ENCODE measurements around the gene NAB1.

NAB1 gene

GRCh38 chr2:190637903-190638618, 10.8 kb upstream of the NAB1 start:
- Histone ChIP-seq H3K4me3 (replicated peaks; ENCODE audit: insufficient read depth, low read length) (no peak overlapping the region), H3K27me3 (ENCODE audit: insufficient read depth, poor library complexity, severe bottlenecking) (no peaks in the 10 kb centered on the region), H3K27ac (replicated peaks) (no peak overlapping the region)
- no peak for TF ChIP-seq CTCF (IDR thresholded peaks at IDR 0.05; ENCODE audit: insufficient read depth, low read length)
- DNase-seq (ENCODE audit: low read depth in 1 of 2, low spot score in 1 of 2), result no peak

GRCh38 chr2:190640117-190640516, 8.8 kb upstream of the NAB1 start:
- DNase-seq (ENCODE audit: low read depth in 1 of 2, low spot score in 1 of 2), result no peak
- TF ChIP-seq SPI1 (IDR thresholded peaks at IDR 0.05; ENCODE audit: borderline replicate concordance, low read depth) (no peak), GABPA (IDR thresholded peaks at IDR 0.05; ENCODE audit: low read depth) (no peak), CTCF (IDR thresholded peaks at IDR 0.05; ENCODE audit: insufficient read depth, low read length) (no peak), POLR2AphosphoS5 (IDR thresholded peaks at IDR 0.05; ENCODE audit: low read depth) (no peak)
- TF ChIP-seq, protein P1, sequence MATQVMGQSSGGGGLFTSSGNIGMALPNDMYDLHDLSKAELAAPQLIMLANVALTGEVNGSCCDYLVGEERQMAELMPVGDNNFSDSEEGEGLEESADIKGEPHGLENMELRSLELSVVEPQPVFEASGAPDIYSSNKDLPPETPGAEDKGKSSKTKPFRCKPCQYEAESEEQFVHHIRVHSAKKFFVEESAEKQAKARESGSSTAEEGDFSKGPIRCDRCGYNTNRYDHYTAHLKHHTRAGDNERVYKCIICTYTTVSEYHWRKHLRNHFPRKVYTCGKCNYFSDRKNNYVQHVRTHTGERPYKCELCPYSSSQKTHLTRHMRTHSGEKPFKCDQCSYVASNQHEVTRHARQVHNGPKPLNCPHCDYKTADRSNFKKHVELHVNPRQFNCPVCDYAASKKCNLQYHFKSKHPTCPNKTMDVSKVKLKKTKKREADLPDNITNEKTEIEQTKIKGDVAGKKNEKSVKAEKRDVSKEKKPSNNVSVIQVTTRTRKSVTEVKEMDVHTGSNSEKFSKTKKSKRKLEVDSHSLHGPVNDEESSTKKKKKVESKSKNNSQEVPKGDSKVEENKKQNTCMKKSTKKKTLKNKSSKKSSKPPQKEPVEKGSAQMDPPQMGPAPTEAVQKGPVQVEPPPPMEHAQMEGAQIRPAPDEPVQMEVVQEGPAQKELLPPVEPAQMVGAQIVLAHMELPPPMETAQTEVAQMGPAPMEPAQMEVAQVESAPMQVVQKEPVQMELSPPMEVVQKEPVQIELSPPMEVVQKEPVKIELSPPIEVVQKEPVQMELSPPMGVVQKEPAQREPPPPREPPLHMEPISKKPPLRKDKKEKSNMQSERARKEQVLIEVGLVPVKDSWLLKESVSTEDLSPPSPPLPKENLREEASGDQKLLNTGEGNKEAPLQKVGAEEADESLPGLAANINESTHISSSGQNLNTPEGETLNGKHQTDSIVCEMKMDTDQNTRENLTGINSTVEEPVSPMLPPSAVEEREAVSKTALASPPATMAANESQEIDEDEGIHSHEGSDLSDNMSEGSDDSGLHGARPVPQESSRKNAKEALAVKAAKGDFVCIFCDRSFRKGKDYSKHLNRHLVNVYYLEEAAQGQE (IDR thresholded peaks at IDR 0.05; ENCODE audit: insufficient replicate concordance, low read depth), result no peak
- H3K27ac ChIP-seq (replicated peaks), result no peak overlapping the region
- H3K27me3 ChIP-seq (ENCODE audit: insufficient read depth, poor library complexity, severe bottlenecking), result no peaks in the 10 kb centered on the region
- H3K4me3 ChIP-seq (replicated peaks; ENCODE audit: insufficient read depth, low read length), result no peak overlapping the region

GRCh38 chr2:190641469-190641868, 7.4 kb upstream of the NAB1 start:
- TF ChIP-seq CTCF (IDR thresholded peaks at IDR 0.05; ENCODE audit: insufficient read depth, low read length), result no peak
- no peak for TF ChIP-seq GABPA (IDR thresholded peaks at IDR 0.05; ENCODE audit: low read depth)
- TF ChIP-seq POLR2AphosphoS5 (IDR thresholded peaks at IDR 0.05; ENCODE audit: low read depth), result no peak
- TF ChIP-seq, protein P1 (IDR thresholded peaks at IDR 0.05; ENCODE audit: insufficient replicate concordance, low read depth), result no peak
- TF ChIP-seq SPI1 (IDR thresholded peaks at IDR 0.05; ENCODE audit: borderline replicate concordance, low read depth), result no peak
- Histone ChIP-seq H3K27ac (replicated peaks) (no peak overlapping the region), H3K4me3 (replicated peaks; ENCODE audit: insufficient read depth, low read length) (no peak overlapping the region), H3K27me3 (ENCODE audit: insufficient read depth, poor library complexity, severe bottlenecking) (no peaks in the 10 kb centered on the region)
- DNase-seq (ENCODE audit: low read depth in 1 of 2, low spot score in 1 of 2), result no peak

Data from HL-60 (cell line).